ENCODE results near the gene IGBP1.

- TF ChIP-seq POLR2A (IDR thresholded peaks at IDR 0.05; ENCODE audit: low read length): no peak
- TF ChIP-seq GATA1 (IDR thresholded peaks at IDR 0.05; ENCODE audit: low read depth, low read length): no peak
Measured at GRCh38 chrX:70132877-70133302, 357 bp upstream of the IGBP1 start.

Data from erythroblast (primary cell).